ENCODE results near the gene FCMR. TPM values are rescaled to one million over a fixed set of nuclear protein-coding genes. Genes with fewer than 3 reads are reported as not detected.
"Not testable (repeated sequence)": the region's sequence is repeated elsewhere in the genome, so short reads cannot be mapped to it uniquely, and the experiment has no call there.

FCMR gene
- total and polyA plus RNA-seq, 2 experiments from 2014 or later, result not detected

DNA sequence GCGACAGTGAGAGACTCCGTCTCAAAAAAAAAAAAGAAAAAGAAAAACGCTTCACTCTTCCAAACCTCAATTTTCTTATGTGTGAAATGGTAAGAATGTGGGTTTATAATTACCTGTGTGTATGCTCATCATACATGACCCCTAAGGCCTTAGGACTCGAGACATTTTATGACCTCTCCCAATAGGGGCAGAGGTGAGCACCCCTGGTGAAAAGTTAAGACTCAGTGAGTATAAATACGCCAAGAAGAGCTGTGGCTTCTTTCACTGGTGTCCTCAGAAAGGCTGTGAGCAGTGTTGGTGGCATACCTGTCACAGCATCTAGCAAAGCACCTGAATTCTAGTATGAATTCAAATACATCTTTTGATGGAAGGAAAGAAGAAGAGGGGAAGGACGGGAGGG is 7.8 kb upstream of the FCMR start:
- H3K4me1 ChIP-seq (ENCODE audit: low read depth), result no peaks in the 10 kb centered on the region
- no peak overlapping the region for H3K27ac ChIP-seq
- no peak for TF ChIP-seq CTCF (IDR thresholded peaks at IDR 0.05; ENCODE audit: low read depth, low read length)
- no peak overlapping the region for H3K4me3 ChIP-seq
- no peaks in the 10 kb centered on the region for H3K36me3 ChIP-seq
- DNase-seq (ENCODE audit: low read depth in 1 of 2, low spot score in 1 of 2), result no peak
- no peaks in the 10 kb centered on the region for H3K9me3 ChIP-seq (ENCODE audit: low read depth)
- no peaks in the 10 kb centered on the region for H3K27me3 ChIP-seq

GRCh38 chr1:206926286-206926685 is 4.5 kb upstream of the FCMR start:
- no peak overlapping the region for H3K27ac ChIP-seq
- DNase-seq (ENCODE audit: low read depth in 1 of 2, low spot score in 1 of 2), result no peak
- no peaks in the 10 kb centered on the region for H3K36me3 ChIP-seq
- TF ChIP-seq CTCF (IDR thresholded peaks at IDR 0.05; ENCODE audit: low read depth, low read length), result no peak
- no peaks in the 10 kb centered on the region for H3K27me3 ChIP-seq
- no peaks in the 10 kb centered on the region for H3K9me3 ChIP-seq (ENCODE audit: low read depth)
- H3K4me1 ChIP-seq (ENCODE audit: low read depth), result no peaks in the 10 kb centered on the region
- no peak overlapping the region for H3K4me3 ChIP-seq

GRCh38 chr1:206925106-206925736 is 3.5 kb upstream of the FCMR start:
- H3K4me1 ChIP-seq (ENCODE audit: low read depth), result no peaks in the 10 kb centered on the region
- TF ChIP-seq CTCF (IDR thresholded peaks at IDR 0.05; ENCODE audit: low read depth, low read length), result no peak
- H3K9me3 ChIP-seq (ENCODE audit: low read depth), result no peaks in the 10 kb centered on the region
- no peak for DNase-seq (ENCODE audit: low read depth in 1 of 2, low spot score in 1 of 2)
- H3K36me3 ChIP-seq, result no peaks in the 10 kb centered on the region
- H3K4me3 ChIP-seq, result no peak overlapping the region
- no peak overlapping the region for H3K27ac ChIP-seq
- no peaks in the 10 kb centered on the region for H3K27me3 ChIP-seq

- H3K36me3 ChIP-seq, result no peaks in the 10 kb centered on the region
- no peaks in the 10 kb centered on the region for H3K9me3 ChIP-seq (ENCODE audit: low read depth)
- H3K27me3 ChIP-seq, result no peaks in the 10 kb centered on the region
- H3K4me1 ChIP-seq (ENCODE audit: low read depth), result no peaks in the 10 kb centered on the region
- no peak for TF ChIP-seq CTCF (IDR thresholded peaks at IDR 0.05; ENCODE audit: low read depth, low read length)
- no peak overlapping the region for H3K4me3 ChIP-seq
- H3K27ac ChIP-seq, result no peak overlapping the region
- no peak for DNase-seq (ENCODE audit: low read depth in 1 of 2, low spot score in 1 of 2)
These were observed 2.9 kb upstream of the FCMR start for GRCh38 chr1:206924592-206925105.

GRCh38 chr1:206923961-206924557 is 2.3 kb upstream of the FCMR start:
- H3K36me3 ChIP-seq; H3K4me3 ChIP-seq; H3K27me3 ChIP-seq; H3K4me1 ChIP-seq (ENCODE audit: low read depth); DNase-seq (ENCODE audit: low read depth in 1 of 2, low spot score in 1 of 2); H3K27ac ChIP-seq; H3K9me3 ChIP-seq (ENCODE audit: low read depth): not testable (repeated sequence)

Measured in cardiac muscle cell (in vitro differentiated cells and primary cell).